Keratinocyte (primary cell): Measurements from ENCODE around the gene CSGALNACT2. TPM values are rescaled to one million over a fixed set of nuclear protein-coding genes. Genes with fewer than 3 reads are reported as not detected.

ENCODE experiments used
- DNase-seq: peaks from one replicate; pipeline ENCODE4 v3.0.0-alpha.2; 2011; ENCODE audit warnings: low read depth, missing footprints, low spot score
- FAIRE-seq: peaks from 2 replicates; lab custom pipeline; 2011; peaks lifted over from hg19 to GRCh38; lab: Jason Lieb, UNC
- H2AFZ ChIP-seq: 2 replicates; pipeline ENCODE4 v1.6.0; 2012; ENCODE audit warnings: low read length, control low read depth, inconsistent platforms; ENCODE audit not compliant: control insufficient read depth
- H3K27ac ChIP-seq: 2 replicates; pipeline ENCODE4 v1.5.1; 2011; ENCODE audit warnings: low read length; ENCODE audit not compliant: control insufficient read depth, insufficient read depth
- H3K27me3 ChIP-seq: 3 replicates; pipeline ENCODE4 v1.6.0; 2011; ENCODE audit warnings: low read length; ENCODE audit not compliant: control insufficient read depth, insufficient read depth; ENCODE audit errors: extremely low read depth
- H3K36me3 ChIP-seq, 2 experiments: 2 replicates in 1 of 2; 3 replicates in 1 of 2; pipeline ENCODE4 v1.5.1; 2011; ENCODE audit warnings: low read length in 2 of 2, mild to moderate bottlenecking in 1 of 2; ENCODE audit not compliant: control insufficient read depth in 2 of 2, insufficient read depth in 2 of 2; ENCODE audit errors: extremely low read depth in 1 of 2
- H3K4me1 ChIP-seq: 3 replicates; pipeline ENCODE4 v1.5.1; 2011; ENCODE audit warnings: low read length; ENCODE audit not compliant: control insufficient read depth, insufficient read depth; ENCODE audit errors: extremely low read depth
- H3K4me2 ChIP-seq: 3 replicates; pipeline ENCODE4 v1.6.0; 2011; ENCODE audit warnings: low read depth, low read length; ENCODE audit not compliant: control insufficient read depth, insufficient read depth; ENCODE audit errors: extremely low read depth
- H3K4me3 ChIP-seq, 3 experiments: fragments of 200-600 bp in 1 of 3; sonication (generic) in 1 of 3; 2 replicates in 2 of 3; 3 replicates in 1 of 3; pipeline ENCODE4 v1.5.1; 2011 to 2016; ENCODE audit warnings: low read length in 3 of 3, mild to moderate bottlenecking in 3 of 3, control low read depth in 2 of 3, inconsistent platforms in 1 of 3, low read depth in 1 of 3, mixed read lengths in 1 of 3, mixed run types in 1 of 3, moderate library complexity in 1 of 3; ENCODE audit not compliant: control insufficient read depth in 2 of 3, insufficient read depth in 2 of 3; ENCODE audit errors: extremely low read depth in 1 of 3
- H3K79me2 ChIP-seq: 2 replicates; pipeline ENCODE4 v1.6.0; 2012; ENCODE audit warnings: low read length; ENCODE audit not compliant: control insufficient read depth, insufficient read depth
- H3K9ac ChIP-seq: 3 replicates; pipeline ENCODE4 v1.6.0; 2011; ENCODE audit warnings: low read length; ENCODE audit not compliant: control insufficient read depth, insufficient read depth; ENCODE audit errors: extremely low read depth
- H3K9me1 ChIP-seq: 3 replicates; pipeline ENCODE4 v1.6.0; 2011; ENCODE audit warnings: low read length; ENCODE audit not compliant: control insufficient read depth, insufficient read depth; ENCODE audit errors: extremely low read depth
- H3K9me3 ChIP-seq: 2 replicates; pipeline ENCODE4 v1.5.1; 2012; ENCODE audit warnings: low read depth, low read length; ENCODE audit not compliant: control insufficient read depth
- H4K20me1 ChIP-seq: 3 replicates; pipeline ENCODE4 v1.6.0; 2011; ENCODE audit warnings: low read length; ENCODE audit not compliant: control insufficient read depth, insufficient read depth; ENCODE audit errors: extremely low read depth
- CTCF ChIP-seq, 3 experiments: IDR thresholded peaks in 1 of 3; conservative IDR thresholded peaks in 1 of 3; optimal IDR thresholded peaks in 1 of 3; 2 replicates in 2 of 3; 3 replicates in 1 of 3; pipeline versions ENCODE3 to v1.5.1; 2011; ENCODE audit warnings: low read length in 3 of 3, mild to moderate bottlenecking in 3 of 3, moderate library complexity in 2 of 3, control low read depth in 1 of 3, inconsistent platforms in 1 of 3; ENCODE audit not compliant: insufficient read depth in 2 of 3; ENCODE audit errors: extremely low read depth in 1 of 3
- EZH2 ChIP-seq: IDR thresholded peaks from one replicate; pipeline ENCODE4 v1.6.1; 2012; ENCODE audit warnings: inconsistent platforms, mild to moderate bottlenecking, low read length, moderate library complexity
- dilution Hi-C: fragments of 300-500 bp; cut with MboI; formaldehyde crosslinking; loops from one replicate; pipeline ENCODE4 v1.7.0; 2020; ENCODE audit warnings: low sequenced_read_pairs; ENCODE audit not compliant: extremely low pct_ligation_motif_present
- polyA plus RNA-seq, 5 experiments: library from polyadenylated mRNA; depleted of rRNA in 3 of 5; stranded (reverse) in 3 of 5; stranded (forward) in 1 of 5; unstranded in 1 of 5; fragments of >200 nt; gene quantifications; 1 replicate in 1 of 5; 2 replicates in 3 of 5; 3 replicates in 1 of 5; pipeline versions ENCODE4 v1.2.1 to v1.2.3, GENCODE V29; 2011 to 2012; ENCODE audit warnings: missing spikeins in 2 of 5, low read depth in 1 of 5, low replicate concordance in 1 of 5

Gene CSGALNACT2
- polyA plus RNA-seq, 1 donor (not counting 4 experiments of a cell fraction or from before 2014, with no cell fraction given) = 19.7 TPM

- dilution Hi-C loops = no loop called here
- Histone ChIP-seq H3K27me3 (peaks cover 16% of the 10 kb centered on the region), H3K27ac (no peak overlapping the region), H3K9me3 (no peaks in the 10 kb centered on the region), H3K4me3 (no peak overlapping the region), H3K79me2 (no peaks in the 10 kb centered on the region), H2AFZ (no peak overlapping the region), H3K36me3 (no peaks in the 10 kb centered on the region), H4K20me1 (no peaks in the 10 kb centered on the region), H3K9me1 (no peaks in the 10 kb centered on the region), H3K4me2 (no peak overlapping the region), H3K9ac (no peak overlapping the region), H3K4me1 (no peaks in the 10 kb centered on the region)
- TF ChIP-seq EZH2 (no peak), CTCF (optimal IDR thresholded peaks at IDR 0.05 in 1 of 3, IDR thresholded peaks at IDR 0.05 in 1 of 3, conservative IDR thresholded peaks at IDR 0.05 in 1 of 3; ENCODE audit: extremely low read depth in 1 of 3, insufficient read depth in 2 of 3, low read length in 3 of 3) (no peak)
- DNase-seq (no peak), FAIRE-seq (no peak)
Measured at GRCh38 chr10:43222210-43222720, 84.0 kb downstream of the CSGALNACT2 start.

- Histone ChIP-seq H3K9me3 (no peaks in the 10 kb centered on the region), H3K9ac (no peak overlapping the region), H3K4me3 (no peak overlapping the region), H3K4me2 (no peak overlapping the region), H2AFZ (no peak overlapping the region), H4K20me1 (no peaks in the 10 kb centered on the region), H3K79me2 (no peaks in the 10 kb centered on the region), H3K36me3 (no peaks in the 10 kb centered on the region), H3K27me3 (peaks cover 19% of the 10 kb centered on the region), H3K4me1 (no peaks in the 10 kb centered on the region), H3K27ac (no peak overlapping the region), H3K9me1 (no peaks in the 10 kb centered on the region)
- TF ChIP-seq EZH2 (no peak), CTCF (optimal IDR thresholded peaks at IDR 0.05 in 1 of 3, IDR thresholded peaks at IDR 0.05 in 1 of 3, conservative IDR thresholded peaks at IDR 0.05 in 1 of 3; ENCODE audit: extremely low read depth in 1 of 3, insufficient read depth in 2 of 3, low read length in 3 of 3) (no peak)
- dilution Hi-C loops = no loop called here
- FAIRE-seq (no peak), DNase-seq (no peak)
Measured at GRCh38 chr10:43223056-43223455, 84.8 kb downstream of the CSGALNACT2 start.
